Subcutaneous adipose tissue (tissue), 4 donors: ENCODE data around the gene NTM. TPM values are rescaled to one million over a fixed set of nuclear protein-coding genes. Genes with fewer than 3 reads are reported as not detected.

Experiments used
- CTCF ChIP-seq: fragments of 450-650 bp; IDR thresholded peaks from one replicate; pipeline ENCODE4 v1.5.1; 2016; ENCODE audit warnings: low read depth, mild to moderate bottlenecking, control low read depth, antibody characterized with exemption, moderate library complexity
- total RNA-seq, 4 donors: library from RNA; depleted of rRNA; stranded (reverse); fragments of >200 nt; gene quantifications; one replicate each; pipeline ENCODE4 v1.1.0, GENCODE V29; 2016

Gene NTM
- total RNA-seq, 4 donors from 2014 or later, result 1.5 to 5.7 (median 1.7) TPM

- no peak for TF ChIP-seq CTCF
Measured at GRCh38 chr11:131598305-131598704, 227.9 kb downstream of the NTM start.

DNA sequence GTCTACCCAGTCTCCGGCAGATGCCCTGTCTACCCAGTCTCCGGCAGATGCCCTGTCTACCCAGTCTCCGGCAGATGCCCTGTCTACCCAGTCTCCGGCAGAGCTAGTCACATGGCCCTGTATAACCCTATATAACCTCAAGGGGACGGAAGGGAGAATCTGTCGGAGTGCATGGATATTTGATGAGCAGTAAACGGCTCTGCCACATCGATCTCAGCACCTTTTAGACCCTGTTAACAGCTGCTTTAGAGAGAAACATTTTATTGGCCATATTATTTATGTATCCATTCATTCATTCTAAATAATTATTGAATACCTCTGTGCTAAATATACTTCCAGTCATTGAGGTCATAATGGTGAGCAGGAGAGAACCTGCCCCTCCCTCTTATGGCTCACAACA is 228.9 kb downstream of the NTM start:
- no peak for TF ChIP-seq CTCF

DNA sequence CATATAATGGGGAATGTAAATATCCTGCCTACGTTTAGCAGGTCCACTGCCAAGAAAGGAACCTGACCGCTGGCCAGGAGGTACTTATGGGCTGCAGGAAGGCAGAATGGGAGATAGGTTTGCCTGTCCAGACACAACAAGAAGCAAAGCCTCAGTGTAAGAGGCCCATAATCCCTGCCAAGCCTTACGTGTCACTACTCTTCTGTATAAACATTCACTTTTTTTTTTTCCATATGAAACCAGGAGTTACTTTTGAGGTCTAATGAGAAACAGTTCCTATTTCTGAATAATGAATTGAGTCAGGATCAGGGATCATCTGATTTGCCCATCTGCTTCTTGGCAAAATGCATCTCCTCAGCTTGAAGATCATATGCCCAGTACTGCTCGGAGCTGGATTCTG is 230.2 kb downstream of the NTM start:
- no peak for TF ChIP-seq CTCF

DNA sequence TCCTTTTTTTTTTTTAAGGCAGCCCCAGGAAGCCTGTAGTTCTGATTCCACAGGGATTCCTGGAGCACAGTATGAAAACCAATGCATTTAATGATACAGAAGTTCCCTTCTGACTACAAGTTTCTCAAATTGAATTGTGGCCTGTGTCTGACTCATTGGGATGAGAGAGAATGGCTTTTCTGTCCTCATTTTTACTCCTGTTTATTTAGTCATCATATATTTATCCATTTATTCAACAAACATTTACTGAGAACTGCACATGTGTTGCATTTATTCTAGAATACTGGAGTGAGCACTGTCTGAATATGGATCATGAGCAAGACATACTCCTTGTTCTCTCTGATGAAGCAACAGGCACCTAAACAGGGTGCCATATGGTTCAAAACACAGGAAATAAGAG is 231.2 kb downstream of the NTM start:
- TF ChIP-seq CTCF, result no peak

GRCh38 chr11:131602431-131602830 is 232.0 kb downstream of the NTM start:
- no peak for TF ChIP-seq CTCF

GRCh38 chr11:131606811-131607335 is 236.5 kb downstream of the NTM start:
- no peak for TF ChIP-seq CTCF

DNA sequence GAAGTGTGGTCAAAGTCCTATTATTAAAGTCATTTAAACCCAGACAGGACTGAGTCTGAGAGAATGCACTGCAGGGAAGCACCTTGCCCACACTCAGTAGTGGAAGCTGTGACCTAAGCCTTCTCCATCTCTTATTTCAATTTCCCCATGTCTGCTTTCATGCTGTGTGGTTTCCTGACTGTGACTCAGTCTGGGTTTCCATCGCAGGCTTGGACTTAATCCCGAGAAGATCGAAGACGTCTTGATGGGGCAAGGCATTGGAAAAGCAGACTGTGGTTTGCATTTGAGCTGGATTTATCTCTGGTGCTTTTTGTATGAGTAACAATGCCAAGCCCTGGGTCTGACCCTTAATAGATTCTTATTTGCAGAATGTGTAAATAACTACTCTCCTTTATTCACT is 238.9 kb downstream of the NTM start:
- TF ChIP-seq CTCF, result no peak
